Tibial artery (tissue), 4 donors: ENCODE results near the gene SPG7.

Experiments
- DNase-seq, 2 donors: peaks; one replicate each; pipeline ENCODE4 v3.0.0-alpha.2; 2019
- H3K27ac ChIP-seq, 2 donors: fragments of 200-600 bp; sonication (generic) in 1 of 2; 1 replicate in 1 of 2; 2 replicates in 1 of 2; pipeline ENCODE4 v1.5.1; 2018 to 2019; ENCODE audit warnings: mild to moderate bottlenecking in 1 of 2
- H3K27me3 ChIP-seq, 2 donors: fragments of 200-600 bp; sonication (generic) in 1 of 2; one replicate each; pipeline versions ENCODE4 v1.5.1 to v1.6.0; 2016 to 2019
- H3K36me3 ChIP-seq, 3 donors: fragments of 200-600 bp; sonication (generic) in 2 of 3; one replicate each; pipeline ENCODE4 v1.5.1; 2016 to 2019; ENCODE audit warnings: mild to moderate bottlenecking in 2 of 3
- H3K4me1 ChIP-seq, 4 donors: fragments of 200-600 bp; sonication (generic) in 2 of 4; 1 replicate in 3 of 4; 2 replicates in 1 of 4; pipeline ENCODE4 v1.5.1; 2016 to 2019
- H3K4me3 ChIP-seq, 2 donors: fragments of 200-600 bp; sonication (generic) in 1 of 2; 1 replicate in 1 of 2; 2 replicates in 1 of 2; pipeline ENCODE4 v1.5.1; 2018 to 2019; ENCODE audit warnings: mild to moderate bottlenecking in 2 of 2
- H3K9me3 ChIP-seq, 3 donors: fragments of 200-600 bp; sonication (generic) in 1 of 3; one replicate each; pipeline ENCODE4 v1.5.1; 2016 to 2019
- CTCF ChIP-seq, 2 experiments: fragments of 200-600 bp in 1 of 2; fragments of 450-650 bp in 1 of 2; IDR thresholded peaks; one replicate each; pipeline ENCODE4 v1.5.1; 2017 to 2019; ENCODE audit warnings: antibody characterized with exemption in 2 of 2, mild to moderate bottlenecking in 1 of 2, moderate library complexity in 1 of 2
- intact Hi-C: fragments of 100-400 bp; cut with DNase I; formaldehyde crosslinking; loops from one replicate; pipeline ENCODE4 v1.15.0; 2023; ENCODE audit warnings: low total_unique reads

The SPG7 gene

GRCh38 chr16:89553733-89554132 is 45.5 kb downstream of the SPG7 start:
- Histone ChIP-seq H3K27me3 (no peaks in the 10 kb centered on the region), H3K27ac (no peak overlapping the region), H3K9me3 (no peaks in the 10 kb centered on the region), H3K4me1 (no peaks in the 10 kb centered on the region), H3K4me3 (no peak overlapping the region), H3K36me3 (peaks cover 39 to 92% (median 70%) of the 10 kb centered on the region in 3 donors)
- TF ChIP-seq CTCF (IDR thresholded peaks at IDR 0.05): no peak
- DNase-seq: no peak
- intact Hi-C loops: no loop called here

- Histone ChIP-seq H3K27me3 (no peaks in the 10 kb centered on the region), H3K4me1 (peaks cover 0 to 4% (median 1%) of the 10 kb centered on the region in 4 donors), H3K4me3 (no peak overlapping the region), H3K27ac (no peak overlapping the region), H3K9me3 (no peaks in the 10 kb centered on the region), H3K36me3 (peaks cover 33 to 86% (median 64%) of the 10 kb centered on the region in 3 donors)
- no peak for DNase-seq
- intact Hi-C loops: no loop called here
- TF ChIP-seq CTCF (IDR thresholded peaks at IDR 0.05): no peak
Measured at GRCh38 chr16:89554343-89554742, 46.1 kb downstream of the SPG7 start.

- no peaks in the 10 kb centered on the region for H3K9me3 ChIP-seq
- H3K27me3 ChIP-seq: no peaks in the 10 kb centered on the region
- intact Hi-C loops: loop anchor here (5.0 kb wide), 1 partner anchor 68 kb away; no protein-coding TSS in a partner anchor
Measured at GRCh38 chr16:89555265-89555664, 47.1 kb downstream of the SPG7 start.

GRCh38 chr16:89555780-89556179 is 47.6 kb downstream of the SPG7 start:
- H3K9me3 ChIP-seq: no peaks in the 10 kb centered on the region
- intact Hi-C loops: loop anchor here (5.0 kb wide), 1 partner anchor 68 kb away; no protein-coding TSS in a partner anchor

More at GRCh38 chr16:89555265-89555664, 47.1 kb downstream of the SPG7 start:
- H3K4me1 ChIP-seq: peaks cover 0 to 10% (median 4%) of the 10 kb centered on the region in 4 donors
- H3K4me3 ChIP-seq: no peak overlapping the region
- no peak for TF ChIP-seq CTCF (IDR thresholded peaks at IDR 0.05)
- no peak overlapping the region for H3K27ac ChIP-seq
- peaks cover 23 to 76% (median 55%) of the 10 kb centered on the region in 3 donors for H3K36me3 ChIP-seq
- no peak for DNase-seq

GRCh38 chr16:89556750-89557689 is 48.8 kb downstream of the SPG7 start:
- intact Hi-C loops: loop anchor here (5.0 kb wide), 1 partner anchor 70 kb away; no protein-coding TSS in a partner anchor

More at GRCh38 chr16:89555780-89556179, 47.6 kb downstream of the SPG7 start:
- H3K27me3 ChIP-seq: no peaks in the 10 kb centered on the region
- H3K4me3 ChIP-seq: no peak overlapping the region
- H3K27ac ChIP-seq: no peak overlapping the region
- peaks cover 18 to 71% (median 50%) of the 10 kb centered on the region in 3 donors for H3K36me3 ChIP-seq
- peaks cover 0 to 10% (median 4%) of the 10 kb centered on the region in 4 donors for H3K4me1 ChIP-seq
- TF ChIP-seq CTCF (IDR thresholded peaks at IDR 0.05): no peak
- DNase-seq: no peak

More at GRCh38 chr16:89556750-89557689, 48.8 kb downstream of the SPG7 start:
- H3K4me1 ChIP-seq: peaks cover 0 to 22% (median 12%) of the 10 kb centered on the region in 4 donors
- H3K27ac ChIP-seq: no peak overlapping the region
- TF ChIP-seq CTCF (IDR thresholded peaks at IDR 0.05): peak; percentile 52 to 66
- peak in 1 of 2 donors; percentile 74 for DNase-seq
- H3K4me3 ChIP-seq: no peak overlapping the region
- H3K9me3 ChIP-seq: no peaks in the 10 kb centered on the region
- H3K27me3 ChIP-seq: no peaks in the 10 kb centered on the region
- H3K36me3 ChIP-seq: peaks cover 25 to 69% (median 50%) of the 10 kb centered on the region in 3 donors
